ENCODE measurements around the gene EMX1. TPM values are rescaled to one million over a fixed set of nuclear protein-coding genes. Genes with fewer than 3 reads are reported as not detected.

The EMX1 gene
- polyA plus RNA-seq, 3 donors = not detected

GRCh38 chr2:72913486-72914205 is 3.7 kb upstream of the EMX1 start:
- peaks cover 13% of the 10 kb centered on the region for H3K4me1 Mint-ChIP-seq
- H3K4me3 ChIP-seq (replicated peaks in 1 of 3; ENCODE audit: low read depth in 2 of 3, low read length in 3 of 3) = no peak overlapping the region
- intact Hi-C loops (cut with micrococcal nuclease) = no loop called here
- H3K9me3 ChIP-seq (replicated peaks in 1 of 2; ENCODE audit: control insufficient read depth in 1 of 2, insufficient read depth in 1 of 2, low read length in 2 of 2) = peaks cover under 1 to 38% of the 10 kb centered on the region in 2 donors
- peaks cover 83 to 92% of the 10 kb centered on the region in 2 donors for H3K27me3 ChIP-seq (ENCODE audit: control insufficient read depth in 2 of 2, insufficient read depth in 2 of 2, low read length in 2 of 2)
- H3K4me1 ChIP-seq (ENCODE audit: control insufficient read depth in 1 of 2, insufficient read depth in 2 of 2, low read length in 2 of 2) = peaks cover 16 to 29% of the 10 kb centered on the region in 2 donors
- H3K79me2 ChIP-seq (ENCODE audit: insufficient read depth, low read length) = no peaks in the 10 kb centered on the region
- H3K36me3 Mint-ChIP-seq = peaks cover 3% of the 10 kb centered on the region in 2 donors
- no peak overlapping the region for H3K9ac ChIP-seq (ENCODE audit: insufficient read depth, low read length, poor library complexity, severe bottlenecking)
- no peak overlapping the region for H2AFZ ChIP-seq (ENCODE audit: insufficient read depth, low read depth, low read length, poor library complexity, severe bottlenecking)
- WGBS (ENCODE audit: insufficient coverage) = 24% methylated on average over 2 of the region's 7 CpGs
- peak overlapping the region in 1 of 2 donors; percentile 81 for H3K4me3 Mint-ChIP-seq
- no peak for TF ChIP-seq CTCF (IDR thresholded peaks at IDR 0.05)
- DNase-seq = no peak
- H3K27ac ChIP-seq (ENCODE audit: low read depth in 1 of 2, low read length in 2 of 2) = no peak overlapping the region
- H4K20me1 ChIP-seq (ENCODE audit: insufficient read depth, low read length) = no peaks in the 10 kb centered on the region
- peaks cover 77 to 93% (median 84%) of the 10 kb centered on the region in 3 donors for H3K27me3 Mint-ChIP-seq (ENCODE audit: low read depth in 3 of 3)
- no peak overlapping the region for H3K4me2 ChIP-seq (replicated peaks; ENCODE audit: extremely low read depth, low read length, poor library complexity, severe bottlenecking)
- H3K9me3 Mint-ChIP-seq = peaks cover 0 to 36% (median 14%) of the 10 kb centered on the region in 7 donors
- no peaks in the 10 kb centered on the region for H3K36me3 ChIP-seq (replicated peaks in 1 of 2; ENCODE audit: control insufficient read depth in 1 of 2, insufficient read depth in 2 of 2, low read length in 2 of 2)
- H3K27ac Mint-ChIP-seq = no peak overlapping the region

GRCh38 chr2:72914206-72914559 is 3.1 kb upstream of the EMX1 start:
- WGBS (ENCODE audit: insufficient coverage) = 4% methylated on average over 7 of the region's 7 CpGs
- intact Hi-C loops (cut with micrococcal nuclease) = no loop called here
- DNase-seq = no peak
- Histone ChIP-seq H3K4me3 (replicated peaks in 1 of 3; ENCODE audit: low read depth in 2 of 3, low read length in 3 of 3) (no peak overlapping the region), H3K9ac (ENCODE audit: insufficient read depth, low read length, poor library complexity, severe bottlenecking) (no peak overlapping the region), H2AFZ (ENCODE audit: insufficient read depth, low read depth, low read length, poor library complexity, severe bottlenecking) (no peak overlapping the region), H3K4me2 (replicated peaks; ENCODE audit: extremely low read depth, low read length, poor library complexity, severe bottlenecking) (no peak overlapping the region), H3K27me3 (ENCODE audit: control insufficient read depth in 2 of 2, insufficient read depth in 2 of 2, low read length in 2 of 2) (peaks cover 85 to 93% of the 10 kb centered on the region in 2 donors), H4K20me1 (ENCODE audit: insufficient read depth, low read length) (no peaks in the 10 kb centered on the region), H3K36me3 (replicated peaks in 1 of 2; ENCODE audit: control insufficient read depth in 1 of 2, insufficient read depth in 2 of 2, low read length in 2 of 2) (no peaks in the 10 kb centered on the region), H3K27ac (ENCODE audit: low read depth in 1 of 2, low read length in 2 of 2) (no peak overlapping the region), H3K79me2 (ENCODE audit: insufficient read depth, low read length) (no peaks in the 10 kb centered on the region), H3K9me3 (replicated peaks in 1 of 2; ENCODE audit: control insufficient read depth in 1 of 2, insufficient read depth in 1 of 2, low read length in 2 of 2) (peaks cover 2 to 39% of the 10 kb centered on the region in 2 donors), H3K4me1 (ENCODE audit: control insufficient read depth in 1 of 2, insufficient read depth in 2 of 2, low read length in 2 of 2) (peaks cover 16 to 30% of the 10 kb centered on the region in 2 donors)
- H3K4me1 Mint-ChIP-seq = peaks cover 15% of the 10 kb centered on the region
- H3K36me3 Mint-ChIP-seq = peaks cover 3% of the 10 kb centered on the region in 2 donors
- peaks cover 79 to 93% (median 86%) of the 10 kb centered on the region in 3 donors for H3K27me3 Mint-ChIP-seq (ENCODE audit: low read depth in 3 of 3)
- H3K9me3 Mint-ChIP-seq = peaks cover 0 to 39% (median 14%) of the 10 kb centered on the region in 7 donors
- no peak overlapping the region for H3K27ac Mint-ChIP-seq
- H3K4me3 Mint-ChIP-seq = peak overlapping the region in 1 of 2 donors; percentile 81
- no peak for TF ChIP-seq CTCF (IDR thresholded peaks at IDR 0.05)

All from CD14-positive monocyte (primary cell).